ENCODE measurements around the gene MARCHF10.

The MARCHF10 gene

GRCh38 chr17:62807812-62808575, at the start of gene MARCHF10:
TSS of gene MARCHF10 (minus strand) at chr17:62808314. CDS start at chr17:62801735, 6,579 bp downstream.
- no peak for TF ChIP-seq CTCF (IDR thresholded peaks at IDR 0.05; ENCODE audit: insufficient read depth, low read length, poor library complexity, severe bottlenecking)
- peak; percentile 33 for DNase-seq (ENCODE audit: extremely low read depth, insufficient read length)
- no peaks in the 10 kb centered on the region for H3K36me3 ChIP-seq (ENCODE audit: control insufficient read depth, insufficient read depth, low read length)
- no peaks in the 10 kb centered on the region; the same call in 1 of the 2 replicates for H3K27me3 ChIP-seq (replicated peaks; ENCODE audit: control insufficient read depth, insufficient read depth, low read length)
- no peak within 1 kb of the TSS for H3K4me3 ChIP-seq (replicated peaks; ENCODE audit: low read depth, low read length)

GRCh38 chr17:62857526-62857925, 49.4 kb upstream of the MARCHF10 start:
- no peaks in the 10 kb centered on the region for H3K27me3 ChIP-seq (replicated peaks; ENCODE audit: control insufficient read depth, insufficient read depth, low read length)
- H3K4me3 ChIP-seq (replicated peaks; ENCODE audit: low read depth, low read length) = no peak overlapping the region
- TF ChIP-seq CTCF (IDR thresholded peaks at IDR 0.05; ENCODE audit: insufficient read depth, low read length, poor library complexity, severe bottlenecking) = no peak
- no peaks in the 10 kb centered on the region for H3K36me3 ChIP-seq (ENCODE audit: control insufficient read depth, insufficient read depth, low read length)
- DNase-seq (ENCODE audit: extremely low read depth, insufficient read length) = no peak

GRCh38 chr17:62856594-62856993, 48.5 kb upstream of the MARCHF10 start:
- no peak for DNase-seq (ENCODE audit: extremely low read depth, insufficient read length)
- H3K27me3 ChIP-seq (replicated peaks; ENCODE audit: control insufficient read depth, insufficient read depth, low read length) = no peaks in the 10 kb centered on the region
- H3K4me3 ChIP-seq (replicated peaks; ENCODE audit: low read depth, low read length) = no peak overlapping the region
- TF ChIP-seq CTCF (IDR thresholded peaks at IDR 0.05; ENCODE audit: insufficient read depth, low read length, poor library complexity, severe bottlenecking) = no peak
- H3K36me3 ChIP-seq (ENCODE audit: control insufficient read depth, insufficient read depth, low read length) = no peaks in the 10 kb centered on the region

GRCh38 chr17:62855156-62855555, 47.0 kb upstream of the MARCHF10 start:
- Histone ChIP-seq H3K4me3 (replicated peaks; ENCODE audit: low read depth, low read length) (no peak overlapping the region), H3K27me3 (replicated peaks; ENCODE audit: control insufficient read depth, insufficient read depth, low read length) (no peaks in the 10 kb centered on the region), H3K36me3 (ENCODE audit: control insufficient read depth, insufficient read depth, low read length) (no peaks in the 10 kb centered on the region)
- TF ChIP-seq CTCF (IDR thresholded peaks at IDR 0.05; ENCODE audit: insufficient read depth, low read length, poor library complexity, severe bottlenecking) = no peak
- DNase-seq (ENCODE audit: extremely low read depth, insufficient read length) = no peak

GRCh38 chr17:62854098-62854680, 46.1 kb upstream of the MARCHF10 start:
- Histone ChIP-seq H3K27me3 (replicated peaks; ENCODE audit: control insufficient read depth, insufficient read depth, low read length) (no peaks in the 10 kb centered on the region), H3K36me3 (ENCODE audit: control insufficient read depth, insufficient read depth, low read length) (no peaks in the 10 kb centered on the region), H3K4me3 (replicated peaks; ENCODE audit: low read depth, low read length) (no peak overlapping the region)
- no peak for TF ChIP-seq CTCF (IDR thresholded peaks at IDR 0.05; ENCODE audit: insufficient read depth, low read length, poor library complexity, severe bottlenecking)
- DNase-seq (ENCODE audit: extremely low read depth, insufficient read length) = no peak
